Stimulated activated CD4-positive, alpha-beta T cell treated with anti-CD3 and anti-CD28 coated beads, Interleukin-2, amount 100 ng/mL, for 48 hours (primary cell): Measurements from ENCODE around the gene CSRNP3.

Experiments used
- DNase-seq, 2 donors: peaks; one replicate each; pipeline ENCODE4 v3.0.0-alpha.2; 2020

CSRNP3 gene

DNA sequence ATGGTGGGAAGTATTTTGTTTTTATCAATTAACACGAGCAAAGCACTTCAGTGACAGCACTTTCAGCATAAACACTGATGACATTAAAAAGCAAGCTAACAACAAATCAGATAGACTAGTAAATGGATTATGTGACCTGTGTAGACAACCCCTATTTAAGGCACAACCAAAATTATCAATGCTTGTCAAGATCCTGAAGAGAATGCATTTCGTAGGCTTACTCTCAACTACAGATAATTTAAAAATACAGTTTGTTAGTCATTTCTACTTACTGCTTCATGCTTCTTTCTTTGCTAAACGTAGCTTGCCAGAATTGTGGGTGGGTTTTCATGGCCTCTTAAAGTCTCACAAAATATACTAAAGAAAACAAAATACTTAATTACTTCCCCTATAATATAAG, 3.4 kb downstream of the CSRNP3 start:
- no peak for DNase-seq

DNA sequence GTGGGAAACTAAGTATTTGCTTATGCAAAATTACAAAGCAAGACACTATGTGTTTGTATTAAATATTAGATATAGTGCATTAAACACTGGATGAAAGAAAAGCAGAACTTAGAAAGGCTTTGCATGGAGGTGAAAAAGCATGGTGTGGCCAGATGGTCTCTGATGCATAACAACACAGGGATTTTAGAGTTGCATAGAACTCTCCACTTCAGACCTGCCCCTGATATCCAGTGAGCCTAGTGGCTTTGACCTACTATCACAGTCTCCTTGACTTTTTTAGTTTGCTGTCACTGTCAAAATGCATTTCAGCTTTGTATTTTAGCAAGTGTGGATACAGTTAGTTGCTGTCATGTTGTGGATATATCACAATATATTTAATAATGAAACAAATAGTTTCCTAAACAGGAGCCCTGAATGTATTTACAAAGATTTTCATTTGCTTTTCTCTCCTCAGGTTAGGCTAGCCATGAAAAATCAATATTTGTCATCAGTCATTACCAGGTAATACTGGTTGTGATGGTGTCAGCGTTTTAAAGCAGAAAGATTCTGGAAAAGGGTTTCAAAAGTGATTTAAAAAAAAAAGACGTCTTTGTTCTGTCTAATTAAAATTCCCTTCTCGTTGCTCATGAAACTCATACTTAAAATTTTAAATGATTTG, 5.2 kb downstream of the CSRNP3 start:
- no peak for DNase-seq

DNA sequence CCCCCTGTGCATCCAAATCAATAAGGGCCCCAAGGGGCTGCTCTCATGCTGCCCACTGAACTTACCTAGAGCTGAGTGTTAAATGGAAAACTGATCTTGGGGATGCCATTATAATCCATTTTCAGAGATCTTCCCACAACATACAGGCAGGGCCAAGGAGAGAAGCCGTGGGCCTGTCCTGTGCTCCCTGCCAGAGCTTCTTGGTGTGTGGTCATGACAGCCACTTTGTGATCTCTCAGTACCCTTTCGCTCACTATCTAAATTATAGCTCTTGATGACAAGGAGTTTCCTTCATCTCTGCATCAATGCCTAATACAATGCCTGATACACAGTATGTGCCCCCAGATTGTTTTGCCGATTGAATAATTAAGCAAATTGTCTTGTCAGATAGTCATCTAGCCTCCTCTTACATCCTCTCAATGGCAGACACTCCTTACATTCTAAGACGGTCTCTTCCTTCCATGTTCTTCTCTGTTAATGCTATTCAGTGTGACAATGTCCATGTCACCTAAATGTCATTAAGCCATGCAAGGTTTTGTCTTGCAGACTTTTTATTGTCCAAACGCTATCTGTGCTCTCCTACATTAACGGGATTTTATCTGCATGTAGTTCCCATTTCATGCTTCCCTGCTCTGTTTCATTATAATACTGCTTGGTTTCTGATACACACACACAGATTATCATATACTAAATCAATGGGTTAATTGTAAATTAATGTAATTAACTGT, 5.9 kb downstream of the CSRNP3 start:
- DNase-seq, result no peak

DNA sequence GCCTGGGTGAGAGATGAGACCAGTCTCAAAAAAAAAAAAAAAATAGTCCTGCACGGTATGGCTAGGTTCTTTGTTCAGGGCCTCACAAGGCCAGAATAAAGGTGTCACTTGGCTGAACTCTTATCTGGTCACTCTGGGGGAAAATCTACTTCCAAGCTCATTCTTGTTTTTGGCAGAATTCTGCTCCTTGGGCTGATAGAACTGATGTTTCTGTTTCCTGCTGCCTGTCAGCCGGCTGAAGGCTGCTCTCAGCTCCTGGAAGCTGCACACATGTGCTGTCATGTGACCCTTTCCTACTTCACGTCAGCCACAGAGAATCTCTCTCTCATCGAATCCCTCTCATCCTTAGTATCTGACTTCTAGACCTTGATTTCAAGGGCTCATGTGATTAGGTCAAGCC, 10.4 kb downstream of the CSRNP3 start:
- DNase-seq, result no peak

DNA sequence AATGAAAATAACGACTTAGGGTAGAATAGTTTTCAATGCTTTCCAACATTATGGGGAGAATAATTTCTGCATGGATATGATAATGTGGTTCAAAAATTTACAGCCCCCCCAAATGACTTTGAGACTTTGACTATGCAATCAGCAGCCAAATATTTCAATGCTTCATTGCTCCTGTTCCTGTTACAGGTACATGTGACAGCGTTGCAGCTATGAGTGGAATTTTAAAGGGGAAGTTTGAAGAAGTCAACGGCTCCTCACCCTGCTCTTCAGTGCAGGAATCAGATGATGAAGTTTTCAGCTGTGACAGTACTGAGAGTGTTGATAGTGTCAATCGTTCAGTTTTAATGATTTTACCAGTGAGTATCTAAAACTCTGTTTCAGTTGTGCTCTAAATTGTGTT, 25.1 kb downstream of the CSRNP3 start:
- no peak for DNase-seq

DNA sequence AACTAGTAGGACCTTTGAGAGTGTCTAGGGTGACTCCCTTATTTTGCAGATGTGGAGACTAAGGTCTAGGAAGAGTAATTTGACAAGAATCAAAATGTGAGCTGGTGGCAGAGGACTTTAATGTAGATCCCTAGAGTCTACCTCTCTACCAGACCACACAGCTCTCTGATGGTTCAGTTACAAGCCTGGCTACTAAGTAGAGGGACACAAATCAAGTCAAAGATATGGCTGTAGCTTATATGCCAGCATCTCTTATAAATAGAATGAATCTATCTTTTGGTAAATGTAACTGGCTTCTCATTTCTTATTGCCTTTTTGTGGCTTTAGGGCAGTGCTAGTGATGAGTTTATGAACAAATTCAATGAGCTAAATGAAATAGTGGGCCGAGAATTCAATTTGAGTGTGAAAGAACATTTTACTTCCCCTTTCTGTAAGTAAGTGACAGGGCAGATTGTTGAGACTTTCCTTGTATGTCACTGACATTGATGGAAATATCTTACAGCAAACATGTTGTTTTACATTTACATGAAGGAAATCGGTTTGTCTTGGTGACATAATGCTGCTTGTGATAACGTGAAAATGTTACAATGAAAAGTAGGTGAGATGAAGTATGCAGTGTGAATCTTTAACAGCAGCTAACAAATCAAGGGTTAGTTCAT, 28.3 kb downstream of the CSRNP3 start:
- DNase-seq, result no peak

DNA sequence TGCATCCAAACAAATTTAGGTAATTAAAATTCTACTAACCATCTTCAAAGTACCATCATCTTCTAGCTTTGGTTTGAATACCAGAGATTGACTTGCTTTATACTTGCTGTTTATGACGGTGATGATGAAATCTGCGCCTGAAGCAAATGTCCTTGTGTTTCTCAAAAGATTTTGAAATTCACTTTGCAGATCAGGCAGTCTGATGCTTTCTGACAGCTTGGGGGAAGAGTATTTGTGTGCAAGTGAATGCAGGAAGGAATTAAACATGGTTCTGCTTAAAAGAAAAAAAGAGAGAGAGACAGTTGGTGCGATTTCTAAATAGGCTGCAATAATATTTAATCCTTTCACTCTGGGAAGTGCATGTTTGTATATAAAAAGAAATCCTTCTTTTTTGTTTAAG, 29.6 kb downstream of the CSRNP3 start:
- DNase-seq, result no peak

DNA sequence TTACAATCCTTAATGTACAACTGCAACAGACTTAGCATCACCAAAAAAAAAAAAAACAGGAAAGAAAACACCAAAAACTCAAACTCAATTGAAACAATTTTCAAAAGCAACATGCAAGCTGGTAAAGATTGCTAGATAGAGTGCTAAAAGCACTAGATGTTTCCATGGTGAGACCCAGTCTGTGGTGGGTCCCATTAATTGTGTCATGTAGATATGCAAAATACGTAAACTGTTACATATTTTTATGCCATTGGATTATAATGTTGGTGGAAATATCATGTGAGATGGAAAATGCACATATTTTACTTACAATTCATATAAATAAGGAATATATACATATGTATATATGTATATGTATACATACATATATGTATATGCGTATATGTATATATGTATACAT, 30.5 kb downstream of the CSRNP3 start:
- DNase-seq, result no peak

DNA sequence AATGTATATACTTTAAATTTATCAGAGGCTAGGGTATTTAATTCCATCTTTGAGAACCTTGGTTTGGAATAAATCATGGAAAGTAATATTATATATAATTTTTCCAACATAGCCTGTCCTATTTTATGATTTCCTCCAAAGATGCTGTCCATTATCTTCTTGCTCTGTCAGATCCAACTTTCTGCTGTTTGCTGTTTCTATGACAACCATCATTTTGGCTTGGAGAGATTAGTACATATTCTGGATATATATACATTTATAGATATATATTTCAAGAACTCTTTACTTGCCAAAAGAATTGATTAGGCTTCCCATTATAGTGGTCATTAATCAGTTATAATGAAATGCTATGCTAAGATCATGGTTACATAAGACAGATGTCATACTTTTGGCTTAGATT, 31.3 kb downstream of the CSRNP3 start:
- DNase-seq, result no peak

DNA sequence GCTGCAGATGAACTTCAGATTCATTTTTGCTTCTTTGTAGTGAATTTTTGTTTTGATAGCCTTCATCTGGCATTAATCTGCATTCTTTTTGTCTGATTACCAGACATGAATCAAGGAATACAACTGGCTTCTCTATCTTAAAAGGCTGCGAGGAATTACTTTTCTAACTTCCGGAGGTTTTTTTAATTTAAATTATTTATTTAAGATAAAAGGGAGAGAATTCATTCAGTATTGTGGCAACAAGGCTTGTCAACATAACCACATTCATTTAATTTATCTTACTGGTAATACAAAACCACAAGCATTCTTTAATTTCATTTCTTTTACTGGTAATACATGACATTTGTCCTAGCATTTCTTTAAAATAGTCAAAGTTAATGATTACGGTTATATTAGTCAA, 36.0 kb downstream of the CSRNP3 start:
- no peak for DNase-seq

DNA sequence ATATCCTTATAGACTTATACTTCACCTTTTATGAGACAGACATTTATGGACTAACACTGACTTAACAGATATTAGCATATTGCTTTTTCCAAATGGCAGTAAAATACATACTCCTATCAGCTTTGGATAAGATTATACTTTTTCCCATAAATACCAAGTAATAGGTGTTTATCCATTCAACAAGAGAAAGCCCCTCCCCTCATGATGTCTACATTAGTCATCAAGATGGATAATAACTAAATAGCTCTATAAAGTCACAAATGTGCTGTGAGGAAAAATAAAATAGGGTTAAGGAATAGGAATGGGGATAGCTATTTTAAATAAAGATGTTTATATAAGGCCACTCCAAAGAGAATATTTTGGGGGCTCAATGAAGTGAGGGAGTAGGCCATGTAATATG, 39.4 kb downstream of the CSRNP3 start:
- DNase-seq, result no peak

DNA sequence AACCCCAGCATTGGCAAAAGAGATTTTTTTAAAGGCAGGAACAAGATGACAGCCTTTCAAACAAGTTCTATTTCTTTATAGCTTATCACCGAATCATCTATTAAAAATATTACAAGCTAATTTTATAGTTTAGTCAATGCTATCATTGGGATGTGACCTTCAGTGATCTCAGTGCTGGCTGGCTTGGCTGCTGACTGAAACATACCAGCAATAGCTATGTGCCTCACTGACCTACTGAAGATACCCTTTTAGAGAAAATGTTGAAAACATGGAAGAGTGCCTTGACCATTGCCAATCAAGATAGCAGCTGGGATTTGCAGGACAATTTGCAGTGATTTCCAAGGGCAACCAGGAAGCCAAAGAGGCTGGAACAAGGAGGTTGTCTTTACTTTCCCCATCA, 44.0 kb downstream of the CSRNP3 start:
- no peak for DNase-seq

DNA sequence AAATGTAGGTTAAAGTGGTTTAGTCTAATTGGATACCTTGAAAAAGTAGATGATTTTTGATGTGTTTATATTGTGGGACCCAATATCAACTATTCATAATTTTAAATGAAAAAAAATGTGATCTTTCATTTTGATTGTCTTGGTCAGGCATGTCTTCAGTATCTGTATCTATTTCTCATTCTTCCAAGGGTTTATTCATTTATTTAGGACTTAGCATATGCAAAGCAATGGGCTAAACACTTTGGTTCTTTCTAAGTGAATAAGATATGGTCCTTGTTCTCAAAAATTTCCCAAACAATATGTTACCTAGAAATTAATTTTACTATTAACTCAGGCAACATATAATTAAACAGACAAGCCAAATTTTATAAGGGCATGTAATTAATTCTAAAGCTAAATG, 49.1 kb downstream of the CSRNP3 start:
- DNase-seq, result no peak

DNA sequence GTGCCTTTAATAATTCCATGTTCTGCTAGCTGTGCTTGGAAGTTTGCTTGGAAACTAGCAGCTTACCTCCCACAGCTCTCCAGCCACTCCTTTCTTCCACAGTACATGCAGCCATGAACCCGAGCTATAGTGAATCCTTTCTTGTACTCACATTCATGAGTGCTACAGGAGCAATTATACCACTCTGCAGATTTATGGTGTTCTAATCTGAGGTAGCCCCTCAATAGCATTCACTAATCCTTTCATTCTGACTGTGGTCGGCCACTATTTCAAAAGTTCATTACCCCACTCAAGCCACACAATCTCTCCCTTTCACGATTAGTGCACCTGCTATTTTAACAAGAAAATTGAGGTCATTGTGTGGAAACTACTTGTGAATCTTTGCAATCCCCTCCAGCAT, 53.2 kb downstream of the CSRNP3 start:
- DNase-seq, result no peak

DNA sequence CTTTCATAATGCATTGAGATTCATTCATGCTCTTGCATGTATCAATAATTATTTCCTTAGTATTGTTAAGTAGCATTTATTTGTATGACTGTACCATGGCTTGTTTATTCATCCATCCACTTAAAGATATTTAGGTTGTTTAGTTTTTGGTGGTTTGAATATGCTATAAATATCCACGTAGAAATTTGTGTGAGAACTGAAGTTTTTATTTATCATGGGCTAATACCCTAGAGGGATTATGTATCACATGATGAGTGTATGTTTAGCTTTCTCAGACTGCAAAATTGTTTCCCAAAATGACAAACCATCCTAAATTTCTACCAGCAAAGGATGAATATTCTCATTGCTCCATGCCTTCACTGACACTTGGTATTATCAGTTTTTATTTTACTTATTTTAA, 55.2 kb downstream of the CSRNP3 start:
- no peak for DNase-seq

DNA sequence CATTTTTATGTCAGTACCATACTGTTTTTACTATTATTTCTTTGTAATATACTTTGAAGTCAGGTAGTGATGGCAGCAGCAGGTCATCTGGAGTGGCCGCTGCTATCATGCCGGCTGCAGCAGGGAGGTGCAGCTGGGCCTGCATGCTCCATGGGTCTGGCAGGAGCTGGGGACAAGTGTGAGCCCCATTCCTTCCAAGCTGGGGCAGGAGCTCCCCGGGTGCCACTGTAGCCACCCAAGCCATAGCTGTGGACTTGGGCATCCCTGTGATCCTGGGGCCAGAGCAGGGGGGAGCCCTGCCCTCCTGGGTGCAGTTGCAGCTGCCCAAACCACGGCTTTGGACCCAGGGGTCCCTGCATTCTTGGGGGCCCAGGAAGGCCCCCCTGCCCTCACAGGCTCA, 59.2 kb downstream of the CSRNP3 start:
- no peak for DNase-seq

DNA sequence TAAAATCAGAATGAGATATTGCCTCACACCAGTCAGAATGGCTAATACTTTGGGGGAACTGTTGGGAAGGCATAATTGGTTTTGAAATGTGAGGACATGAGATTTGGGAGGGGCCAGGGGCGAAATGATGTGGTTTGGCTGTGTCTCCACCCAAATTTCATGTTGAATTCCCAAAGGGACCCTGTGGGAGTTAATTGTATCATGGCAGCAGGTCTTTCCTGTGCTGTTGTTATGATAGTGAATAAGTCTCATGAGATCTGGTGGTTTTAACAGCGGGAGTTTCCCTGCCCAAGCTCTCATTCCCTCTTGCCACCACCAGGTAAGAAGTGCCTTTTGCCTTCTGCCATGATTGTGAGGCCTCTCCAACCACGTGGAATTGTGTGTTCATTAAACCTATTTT, 59.6 kb downstream of the CSRNP3 start:
- no peak for DNase-seq

DNA sequence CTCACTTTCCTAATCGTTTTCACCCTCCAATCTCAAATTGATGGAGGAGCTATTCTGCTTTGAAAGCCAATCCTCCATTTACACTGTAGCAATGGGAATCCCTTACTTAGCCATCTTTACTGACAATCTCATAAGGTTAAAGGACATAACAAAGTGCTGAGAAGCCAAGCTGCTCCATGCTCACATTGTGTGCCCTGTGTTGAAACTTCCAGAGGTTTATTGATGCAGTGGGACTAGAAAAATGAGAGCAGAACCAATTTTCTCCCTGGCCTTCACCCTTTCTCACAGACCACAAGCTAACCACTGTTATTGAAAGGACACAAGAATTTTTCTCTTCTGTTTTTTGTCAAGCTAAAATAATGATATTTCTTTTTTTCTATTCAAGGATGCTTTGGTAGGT, 63.8 kb downstream of the CSRNP3 start:
- no peak for DNase-seq

DNA sequence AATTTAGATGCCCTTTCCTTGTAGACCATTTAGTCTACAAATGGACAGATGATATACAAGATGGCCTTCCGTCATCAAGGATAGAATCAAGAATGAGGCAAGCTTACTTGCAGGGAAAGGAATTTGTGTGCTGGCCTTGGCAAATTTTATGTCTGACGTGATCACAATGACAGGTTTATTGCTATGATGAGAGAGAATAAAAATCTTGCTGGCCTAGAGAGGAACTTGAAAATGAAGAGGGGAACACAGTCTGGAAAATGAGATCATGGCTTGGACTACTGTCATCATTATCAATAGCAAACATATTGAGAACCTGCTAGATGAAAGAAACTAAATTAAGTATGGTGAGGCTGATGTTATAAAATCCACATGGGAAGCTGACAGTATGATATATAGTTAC, 66.0 kb downstream of the CSRNP3 start:
- no peak for DNase-seq

DNA sequence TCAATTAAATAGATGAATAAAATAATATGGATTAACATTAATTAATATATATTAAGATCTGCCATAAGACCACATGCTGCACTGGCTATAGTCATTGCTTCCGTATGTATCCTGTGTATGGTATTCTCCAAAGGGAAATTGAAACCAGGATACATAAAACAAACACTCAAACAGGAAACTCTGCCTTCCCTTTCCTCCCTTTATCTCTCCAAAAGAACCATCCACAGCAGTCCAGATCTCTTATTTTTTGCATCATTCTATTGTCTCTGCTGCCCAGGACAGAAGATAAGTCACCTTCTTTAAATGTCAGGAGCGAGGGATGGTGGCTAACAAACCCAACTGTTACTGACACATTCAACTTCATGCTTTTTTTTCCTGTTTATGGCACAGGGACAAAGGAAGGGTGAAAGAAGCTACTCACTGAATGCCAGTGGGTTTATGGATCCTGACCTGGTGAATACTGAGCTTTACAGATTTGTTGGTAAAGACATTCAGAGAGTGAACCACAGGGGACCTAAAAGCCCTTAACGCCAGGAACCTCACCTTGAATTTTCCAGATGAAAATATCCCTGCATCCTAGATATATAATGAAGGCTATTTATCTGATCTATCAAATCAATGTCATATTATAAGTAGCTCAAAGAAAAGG, 67.5 kb downstream of the CSRNP3 start:
- no peak for DNase-seq

DNA sequence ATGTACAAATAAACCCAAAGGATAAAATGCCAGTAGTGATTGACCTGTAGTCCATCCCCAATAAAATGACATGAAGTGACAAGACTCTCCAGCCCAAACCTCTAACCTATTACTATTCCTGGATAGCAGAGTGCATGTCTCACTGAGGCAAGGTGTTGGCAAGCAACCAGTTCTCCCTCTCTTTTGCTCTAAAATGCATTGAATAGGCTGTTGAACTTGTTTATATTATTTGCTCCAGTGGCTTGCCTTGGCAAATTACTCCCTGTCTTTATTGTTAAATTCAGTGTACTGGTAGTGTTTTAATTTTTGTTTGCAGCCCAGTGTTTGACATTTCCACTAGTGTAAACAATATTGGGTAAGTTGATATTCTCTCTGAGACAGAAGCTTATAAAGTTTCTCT, 70.5 kb downstream of the CSRNP3 start:
- DNase-seq, result no peak

DNA sequence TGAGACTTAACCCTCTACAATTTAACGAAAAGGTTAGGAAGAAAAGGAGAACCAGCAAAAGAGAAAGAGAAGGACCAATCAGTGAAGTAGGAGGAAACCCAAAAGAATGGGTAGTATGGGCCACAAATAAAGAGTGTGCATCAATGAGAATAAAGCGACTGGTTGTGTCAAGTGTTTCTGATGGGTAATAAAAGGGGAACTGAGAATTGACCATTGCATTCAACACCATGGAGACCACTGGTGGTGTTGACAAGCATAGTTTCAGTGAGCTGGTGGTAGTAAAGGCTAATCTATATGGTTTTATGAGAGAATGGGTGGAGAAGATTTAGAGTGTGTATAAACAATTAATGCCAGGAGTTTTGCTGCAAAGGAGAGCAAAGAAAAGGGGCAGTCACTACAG, 75.4 kb downstream of the CSRNP3 start:
- no peak for DNase-seq

DNA sequence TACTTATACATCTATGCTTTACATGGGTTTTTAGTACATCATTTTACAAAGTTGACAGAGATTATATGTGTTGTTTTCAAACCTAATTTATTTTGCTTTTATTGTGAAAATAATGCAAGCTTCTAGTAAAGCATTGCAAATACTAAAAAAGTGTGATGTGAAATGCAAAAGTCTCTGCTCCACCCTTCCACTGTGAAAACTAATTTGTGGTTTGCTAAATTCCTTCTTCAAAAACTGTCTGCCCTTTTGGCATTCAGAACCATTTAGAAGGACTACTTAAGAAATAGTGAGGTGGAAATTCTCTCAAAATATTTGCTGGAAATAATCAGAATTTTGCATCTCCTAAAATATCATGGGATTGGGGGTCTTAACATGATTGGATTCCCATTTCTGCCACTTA, 78.4 kb downstream of the CSRNP3 start:
- no peak for DNase-seq

DNA sequence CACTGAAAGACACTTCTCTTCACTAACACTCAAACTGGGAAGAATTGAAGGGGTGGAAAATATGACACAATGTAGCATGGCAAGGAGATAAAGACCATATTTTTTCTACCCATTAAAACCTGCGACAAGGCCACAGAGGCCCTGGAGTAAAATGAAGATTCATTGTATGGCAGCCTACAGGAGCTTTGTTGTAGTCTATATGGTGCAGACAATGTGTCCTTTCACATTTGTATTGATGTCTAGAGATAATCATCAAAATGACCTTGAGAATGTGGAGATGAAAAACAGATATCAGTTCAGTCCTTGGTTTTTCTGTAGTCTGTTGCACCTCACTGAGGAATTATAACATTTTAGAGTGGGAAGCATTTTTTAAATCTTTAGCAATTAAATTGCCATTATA, 80.1 kb downstream of the CSRNP3 start:
- DNase-seq, result no peak
